WTC11 (cell line): ENCODE measurements around the gene LSM2. TPM values are rescaled to one million over a fixed set of nuclear protein-coding genes. Genes with fewer than 3 reads are reported as not detected.

ENCODE experiments used
- ATAC-seq: fragments of 200-7000 bp; cut with Tn5 transposase; 2 replicates; pipeline ENCODE4 v1.10.0; 2021; ENCODE audit warnings: mild to moderate bottlenecking, moderate library complexity
- CTCF ChIA-PET: fragments of 300-600 bp; sonication (Branson Sonifier 250); formaldehyde crosslinking; loops from one replicate; lab custom pipeline; 2021; ENCODE audit warnings: antibody characterized with exemption; lab: Charles Lee
- POLR2A ChIA-PET: fragments of 350-600 bp; sonication (Branson Sonifier 250); formaldehyde crosslinking; loops from one replicate; lab custom pipeline; 2021; ENCODE audit warnings: antibody characterized with exemption; lab: Charles Lee
- DNase-seq: peaks from one replicate; pipeline ENCODE4 v3.0.0; 2021; ENCODE audit warnings: low spot score
- H3K27ac Mint-ChIP-seq: 2 replicates; pipeline ENCODE4 v1.8.0; 2021; ENCODE audit warnings: mixed read lengths
- H3K27me3 Mint-ChIP-seq: 2 replicates; pipeline ENCODE4 v1.8.0; 2021; ENCODE audit warnings: low read depth, mild to moderate bottlenecking, moderate library complexity, mixed read lengths
- H3K36me3 Mint-ChIP-seq: 2 replicates; pipeline ENCODE4 v1.8.0; 2021; ENCODE audit warnings: mixed read lengths
- H3K4me1 Mint-ChIP-seq: 2 replicates; pipeline ENCODE4 v1.8.0; 2022; ENCODE audit warnings: mixed read lengths
- H3K4me3 Mint-ChIP-seq: 2 replicates; pipeline ENCODE4 v1.8.0; 2021; ENCODE audit warnings: mild to moderate bottlenecking, moderate library complexity, mixed read lengths
- H3K9me3 Mint-ChIP-seq: 2 replicates; pipeline ENCODE4 v1.8.0; 2021; ENCODE audit warnings: mixed read lengths
- ARID4B ChIP-seq: sonication (generic); formaldehyde crosslinking; IDR thresholded peaks from 2 replicates; pipeline ENCODE4 v1.8.0; 2023; ENCODE audit warnings: missing genetic modification reagents, mild to moderate bottlenecking, borderline replicate concordance
- ATF3 ChIP-seq: sonication (generic); formaldehyde crosslinking; conservative IDR thresholded peaks from 2 replicates; pipeline ENCODE4 v1.8.1; 2022; ENCODE audit warnings: mild to moderate bottlenecking, missing genetic modification reagents
- CDX4 ChIP-seq: fragments of 250-450 bp; sonication (Bioruptor Pico); IDR thresholded peaks from 2 replicates; pipeline ENCODE4 v1.9.0; 2021; ENCODE audit warnings: moderate library complexity, mild to moderate bottlenecking, inconsistent platforms, borderline replicate concordance
- ESRRA ChIP-seq: sonication (generic); formaldehyde crosslinking; IDR thresholded peaks from 2 replicates; pipeline ENCODE4 v1.8.1; 2022; ENCODE audit warnings: mild to moderate bottlenecking, missing genetic modification reagents, borderline replicate concordance
- FOXJ3 ChIP-seq: sonication (generic); formaldehyde crosslinking; IDR thresholded peaks from 2 replicates; pipeline ENCODE4 v1.9.0; 2021; ENCODE audit warnings: missing genetic modification reagents, mild to moderate bottlenecking, borderline replicate concordance
- FOXK1 ChIP-seq: sonication (generic); formaldehyde crosslinking; IDR thresholded peaks from 2 replicates; pipeline ENCODE4 v1.8.0; 2022; ENCODE audit warnings: mild to moderate bottlenecking, moderate library complexity, missing genetic modification reagents
- GRHL2 ChIP-seq: fragments of 250-450 bp; sonication (Bioruptor Pico); IDR thresholded peaks from 2 replicates; pipeline ENCODE4 v1.8.0; 2022; ENCODE audit warnings: mild to moderate bottlenecking, moderate library complexity; ENCODE audit not compliant: insufficient replicate concordance, severe bottlenecking
- MAX ChIP-seq: sonication (generic); formaldehyde crosslinking; IDR thresholded peaks from 2 replicates; pipeline ENCODE4 v1.8.0; 2022; ENCODE audit warnings: mild to moderate bottlenecking, missing genetic modification reagents
- MXD4 ChIP-seq: fragments of 250-450 bp; sonication (Bioruptor Pico); IDR thresholded peaks from 2 replicates; pipeline ENCODE4 v1.8.0; 2021; ENCODE audit warnings: mild to moderate bottlenecking, moderate library complexity, borderline replicate concordance
- NR2C2 ChIP-seq: sonication (generic); formaldehyde crosslinking; IDR thresholded peaks from 2 replicates; pipeline ENCODE4 v1.8.0; 2022; ENCODE audit warnings: mild to moderate bottlenecking, missing genetic modification reagents
- NR3C1 ChIP-seq: sonication (generic); formaldehyde crosslinking; conservative IDR thresholded peaks from 2 replicates; pipeline ENCODE4 v1.8.1; 2023; ENCODE audit warnings: low read depth, mild to moderate bottlenecking, missing genetic modification reagents
- RORB ChIP-seq: fragments of 250-450 bp; sonication (Bioruptor Pico); IDR thresholded peaks from 2 replicates; pipeline ENCODE4 v1.9.0; 2021; ENCODE audit warnings: mild to moderate bottlenecking
- SMAD3 ChIP-seq: sonication (generic); formaldehyde crosslinking; IDR thresholded peaks from 2 replicates; pipeline ENCODE4 v1.8.0; 2022; ENCODE audit warnings: missing genetic modification reagents, mild to moderate bottlenecking, borderline replicate concordance
- TEAD1 ChIP-seq: sonication (generic); formaldehyde crosslinking; IDR thresholded peaks from 2 replicates; pipeline ENCODE4 v1.8.0; 2022; ENCODE audit warnings: mild to moderate bottlenecking, missing genetic modification reagents
- USF2 ChIP-seq: sonication (generic); formaldehyde crosslinking; IDR thresholded peaks from 2 replicates; pipeline ENCODE4 v1.8.1; 2023; ENCODE audit warnings: mild to moderate bottlenecking, missing genetic modification reagents, moderate library complexity
- ZNF121 ChIP-seq: sonication (generic); formaldehyde crosslinking; IDR thresholded peaks from 2 replicates; pipeline ENCODE4 v1.8.0; 2023; ENCODE audit warnings: missing genetic modification reagents
- ZNF263 ChIP-seq: sonication (generic); formaldehyde crosslinking; IDR thresholded peaks from 2 replicates; pipeline ENCODE4 v1.8.1; 2022; ENCODE audit warnings: low read depth, mild to moderate bottlenecking, moderate library complexity, missing genetic modification reagents
- ZNF396 ChIP-seq: fragments of 250-450 bp; sonication (Bioruptor Pico); IDR thresholded peaks from 2 replicates; pipeline ENCODE4 v1.8.0; 2021; ENCODE audit warnings: mild to moderate bottlenecking, moderate library complexity, borderline replicate concordance
- ZNF416 ChIP-seq: fragments of 250-450 bp; sonication (Bioruptor Pico); IDR thresholded peaks from 2 replicates; pipeline ENCODE4 v1.9.0; 2021; ENCODE audit warnings: mild to moderate bottlenecking, inconsistent platforms
- ZSCAN18 ChIP-seq: fragments of 250-450 bp; sonication (Bioruptor Pico); IDR thresholded peaks from 2 replicates; pipeline ENCODE4 v2.1.2; 2022; ENCODE audit warnings: mild to moderate bottlenecking, moderate library complexity
- total RNA-seq: library from RNA; stranded (reverse); gene quantifications from 3 replicates; pipeline ENCODE4 v1.2.3, GENCODE V29; 2021
- TF ChIP-seq, protein P1 (sequence below): sonication (generic); formaldehyde crosslinking; conservative IDR thresholded peaks from 2 replicates; pipeline ENCODE4 v1.8.1; 2023; ENCODE audit warnings: mild to moderate bottlenecking, low read depth, missing genetic modification reagents, moderate library complexity
- TF ChIP-seq, protein P2 (sequence below): sonication (generic); formaldehyde crosslinking; IDR thresholded peaks from 2 replicates; pipeline ENCODE4 v1.8.1; 2022; ENCODE audit warnings: missing genetic modification reagents, borderline replicate concordance

The LSM2 gene
- total RNA-seq, 1 experiment from 2014 or later: 104 TPM

GRCh38 chr6:31761343-31761742 is 45.4 kb downstream of the LSM2 start (continued):
- no peak for TF ChIP-seq ZNF263

DNA sequence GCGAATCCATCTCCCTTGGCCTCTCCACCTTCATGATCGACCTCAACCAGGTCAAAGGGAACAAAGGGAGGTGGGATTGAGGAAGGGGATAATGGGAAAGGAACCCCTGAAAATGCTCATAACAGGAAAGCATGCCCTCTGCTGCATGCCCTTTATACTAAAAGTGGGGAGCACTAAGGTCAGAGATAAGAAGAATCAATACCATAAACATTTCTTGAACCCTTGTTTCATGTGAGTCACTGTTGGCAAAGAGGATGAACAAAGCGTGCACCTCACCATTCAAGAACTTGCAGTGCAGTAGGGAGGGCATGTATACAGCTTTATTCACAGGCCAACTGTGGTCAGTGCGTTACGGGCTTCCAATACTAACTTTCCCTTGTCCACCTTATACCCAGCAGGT is 46.0 kb downstream of the LSM2 start:
- Mint-ChIP-seq H3K36me3 (peaks cover 25% of the 10 kb centered on the region), H3K9me3 (no peaks in the 10 kb centered on the region), H3K4me1 (peaks cover 13% of the 10 kb centered on the region), H3K27ac (no peak overlapping the region), H3K4me3 (no peak overlapping the region), H3K27me3 (no peaks in the 10 kb centered on the region)
- CTCF ChIA-PET: interaction anchor here (1.8 kb wide), 1 partner anchor 9 kb away, joined by 8 read pairs; no protein-coding TSS in a partner anchor
- POLR2A ChIA-PET: no interaction called here
- no peak for TF ChIP-seq FOXK1 (CRISPR knock-in tag)
- no peak for TF ChIP-seq ATF3 (CRISPR knock-in tag)
- TF ChIP-seq SMAD3: no peak
- no peak for TF ChIP-seq ZSCAN18 (CRISPR knock-in tag)
- no peak for TF ChIP-seq NR2C2 (CRISPR knock-in tag)
- TF ChIP-seq ZNF396: no peak
- TF ChIP-seq FOXJ3 (CRISPR knock-in tag): no peak
- TF ChIP-seq NR3C1 (CRISPR knock-in tag): no peak
- no peak for TF ChIP-seq MXD4 (CRISPR knock-in tag)
- TF ChIP-seq ESRRA (CRISPR knock-in tag): no peak
- TF ChIP-seq TEAD1: no peak
- no peak for TF ChIP-seq CDX4 (CRISPR knock-in tag)
- DNase-seq: no peak
- no peak for ATAC-seq

GRCh38 chr6:31758281-31758680 is 48.5 kb downstream of the LSM2 start:
- ChIA-PET POLR2A (no interaction called here), CTCF (interaction anchor here (1.4 to 2.2 kb wide), 2 partner anchors 11 to 69 kb away, joined by 4 to 8 read pairs; no protein-coding TSS in a partner anchor)
- peaks cover 22% of the 10 kb centered on the region for H3K36me3 Mint-ChIP-seq
- no peak for ATAC-seq
- H3K27ac Mint-ChIP-seq: no peak overlapping the region; the same call in 1 of the 2 replicates
- DNase-seq: no peak
- peaks cover 3% of the 10 kb centered on the region for H3K4me1 Mint-ChIP-seq
- H3K27me3 Mint-ChIP-seq: no peaks in the 10 kb centered on the region
- H3K4me3 Mint-ChIP-seq: no peak overlapping the region
- H3K9me3 Mint-ChIP-seq: no peaks in the 10 kb centered on the region
- TF ChIP-seq USF2 (CRISPR knock-in tag) (no peak), ARID4B (CRISPR knock-in tag) (no peak), RORB (CRISPR knock-in tag) (no peak), ZNF121 (CRISPR knock-in tag) (no peak), ZNF416 (CRISPR knock-in tag) (no peak), MAX (CRISPR knock-in tag) (no peak), GRHL2 (CRISPR knock-in tag) (no peak)
- TF ChIP-seq, protein P1, sequence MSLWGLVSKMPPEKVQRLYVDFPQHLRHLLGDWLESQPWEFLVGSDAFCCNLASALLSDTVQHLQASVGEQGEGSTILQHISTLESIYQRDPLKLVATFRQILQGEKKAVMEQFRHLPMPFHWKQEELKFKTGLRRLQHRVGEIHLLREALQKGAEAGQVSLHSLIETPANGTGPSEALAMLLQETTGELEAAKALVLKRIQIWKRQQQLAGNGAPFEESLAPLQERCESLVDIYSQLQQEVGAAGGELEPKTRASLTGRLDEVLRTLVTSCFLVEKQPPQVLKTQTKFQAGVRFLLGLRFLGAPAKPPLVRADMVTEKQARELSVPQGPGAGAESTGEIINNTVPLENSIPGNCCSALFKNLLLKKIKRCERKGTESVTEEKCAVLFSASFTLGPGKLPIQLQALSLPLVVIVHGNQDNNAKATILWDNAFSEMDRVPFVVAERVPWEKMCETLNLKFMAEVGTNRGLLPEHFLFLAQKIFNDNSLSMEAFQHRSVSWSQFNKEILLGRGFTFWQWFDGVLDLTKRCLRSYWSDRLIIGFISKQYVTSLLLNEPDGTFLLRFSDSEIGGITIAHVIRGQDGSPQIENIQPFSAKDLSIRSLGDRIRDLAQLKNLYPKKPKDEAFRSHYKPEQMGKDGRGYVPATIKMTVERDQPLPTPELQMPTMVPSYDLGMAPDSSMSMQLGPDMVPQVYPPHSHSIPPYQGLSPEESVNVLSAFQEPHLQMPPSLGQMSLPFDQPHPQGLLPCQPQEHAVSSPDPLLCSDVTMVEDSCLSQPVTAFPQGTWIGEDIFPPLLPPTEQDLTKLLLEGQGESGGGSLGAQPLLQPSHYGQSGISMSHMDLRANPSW (CRISPR knock-in tag): no peak
- TF ChIP-seq, protein P2, sequence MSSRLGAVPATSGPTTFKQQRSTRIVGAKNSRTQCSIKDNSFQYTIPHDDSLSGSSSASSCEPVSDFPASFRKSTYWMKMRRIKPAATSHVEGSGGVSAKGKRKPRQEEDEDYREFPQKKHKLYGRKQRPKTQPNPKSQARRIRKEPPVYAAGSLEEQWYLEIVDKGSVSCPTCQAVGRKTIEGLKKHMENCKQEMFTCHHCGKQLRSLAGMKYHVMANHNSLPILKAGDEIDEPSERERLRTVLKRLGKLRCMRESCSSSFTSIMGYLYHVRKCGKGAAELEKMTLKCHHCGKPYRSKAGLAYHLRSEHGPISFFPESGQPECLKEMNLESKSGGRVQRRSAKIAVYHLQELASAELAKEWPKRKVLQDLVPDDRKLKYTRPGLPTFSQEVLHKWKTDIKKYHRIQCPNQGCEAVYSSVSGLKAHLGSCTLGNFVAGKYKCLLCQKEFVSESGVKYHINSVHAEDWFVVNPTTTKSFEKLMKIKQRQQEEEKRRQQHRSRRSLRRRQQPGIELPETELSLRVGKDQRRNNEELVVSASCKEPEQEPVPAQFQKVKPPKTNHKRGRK (CRISPR knock-in tag): no peak
